HCT116 (cell line): ENCODE data around the gene HSP90AB1. TPM values are rescaled to one million over a fixed set of nuclear protein-coding genes. Genes with fewer than 3 reads are reported as not detected.
"Not testable (repeated sequence)": the region's sequence is repeated elsewhere in the genome, so short reads cannot be mapped to it uniquely, and the experiment has no call there.

Experiments
- ATAC-seq: fragments of 200-7000 bp; cut with Tn5 transposase; 2 replicates; pipeline ENCODE4 v1.9.1; 2020; ENCODE audit warnings: mild to moderate bottlenecking, moderate library complexity
- BruUV-seq: library from RNA; stranded (reverse); fragments of 400-500 nt; replicated peaks from 2 replicates; lab custom pipeline; 2021; lab: Mats Ljungman, UMichigan
- CTCF ChIA-PET: fragments of 300-600 bp; sonication (Branson Sonifier 250); formaldehyde crosslinking; loops from one replicate; lab custom pipeline; 2021; ENCODE audit warnings: antibody characterized with exemption; lab: Charles Lee
- POLR2A ChIA-PET: fragments of 300-600, 350-600 bp; sonication (Branson Sonifier 250); formaldehyde crosslinking; loops from one replicate; lab custom pipeline; 2021; ENCODE audit warnings: antibody characterized with exemption; lab: Charles Lee
- RAD21 ChIA-PET, 2 experiments: fragments of 300-600 bp; sonication (Branson Sonifier 250); formaldehyde crosslinking; loops; one replicate each; lab custom pipeline; 2023; ENCODE audit warnings: low total read pairs in 2 of 2; ENCODE audit not compliant: uncharacterized antibody in 2 of 2, unreplicated experiment in 2 of 2, low non-redundant PET in 1 of 2; lab: Charles Lee
- DNase-seq: peaks from one replicate; pipeline ENCODE4 v3.0.0-alpha.2; 2010; ENCODE audit warnings: low read depth, low spot score
- H2AFZ ChIP-seq: fragments of 200-600 bp; shearing (Covaris generic), sonication (generic); 2 replicates; pipeline ENCODE4 v1.6.1; 2017; ENCODE audit warnings: low read depth, mixed run types, mixed read lengths, antibody characterized with exemption, low read length; ENCODE audit not compliant: poor library complexity, severe bottlenecking
- H3K27ac ChIP-seq: 2 replicates; pipeline ENCODE4 v1.5.1; 2012; ENCODE audit warnings: low read depth, low read length
- H3K27me3 ChIP-seq: fragments of 200-600 bp; sonication (generic); 2 replicates; pipeline ENCODE4 v1.6.1; 2016; ENCODE audit warnings: mixed run types, low read length, mixed read lengths; ENCODE audit not compliant: insufficient read depth
- H3K36me3 ChIP-seq, 2 experiments: fragments of 200-500 bp in 1 of 2; fragments of 200-600 bp in 1 of 2; sonication (Bioruptor generic) in 1 of 2; sonication (generic) in 1 of 2; 2 replicates each; pipeline versions ENCODE4 v1.5.1 to v1.6.1; 2014 to 2016; ENCODE audit warnings: low read length in 2 of 2, inconsistent platforms in 1 of 2, mixed read lengths in 1 of 2, mixed run types in 1 of 2; ENCODE audit not compliant: insufficient read depth in 2 of 2, control insufficient read depth in 1 of 2
- H3K4me1 ChIP-seq, 2 experiments: fragments of 200-600 bp in 1 of 2; sonication (generic) in 1 of 2; 2 replicates each; pipeline versions ENCODE4 v1.5.1 to v1.6.1; 2012 to 2017; ENCODE audit warnings: low read length in 2 of 2, inconsistent platforms in 1 of 2, mild to moderate bottlenecking in 1 of 2, mixed read lengths in 1 of 2, mixed run types in 1 of 2, moderate library complexity in 1 of 2; ENCODE audit not compliant: insufficient read depth in 2 of 2, control insufficient read depth in 1 of 2
- H3K4me2 ChIP-seq: fragments of 200-600 bp; sonication (generic); 2 replicates; pipeline ENCODE4 v1.6.1; 2017; ENCODE audit warnings: mixed run types, low read length, mixed read lengths
- H3K4me3 ChIP-seq, 2 experiments: fragments of 200-600 bp in 1 of 2; sonication (generic) in 1 of 2; replicated peaks in 1 of 2; 2 replicates each; pipeline ENCODE4 v1.5.1; 2011 to 2016; ENCODE audit warnings: low read length in 2 of 2, control low read depth in 1 of 2, low read depth in 1 of 2, mild to moderate bottlenecking in 1 of 2, mixed read lengths in 1 of 2, mixed run types in 1 of 2
- H3K79me2 ChIP-seq: fragments of 200-600 bp; sonication (generic); 2 replicates; pipeline ENCODE4 v1.6.1; 2017; ENCODE audit warnings: mild to moderate bottlenecking, mixed run types, low read length, moderate library complexity, mixed read lengths; ENCODE audit not compliant: insufficient read depth
- H3K9ac ChIP-seq: fragments of 200-600 bp; sonication (generic); 2 replicates; pipeline ENCODE4 v1.6.1; 2016; ENCODE audit warnings: low read length, mixed read lengths
- H3K9me2 ChIP-seq: fragments of 200-600 bp; sonication (generic), shearing (Covaris generic); 2 replicates; pipeline ENCODE4 v1.6.1; 2017; ENCODE audit warnings: mixed run types, mild to moderate bottlenecking, moderate library complexity; ENCODE audit not compliant: insufficient read depth
- H3K9me3 ChIP-seq, 2 experiments: fragments of 200-500 bp in 1 of 2; fragments of 200-600 bp in 1 of 2; sonication (Bioruptor generic) in 1 of 2; sonication (generic) in 1 of 2; 2 replicates each; pipeline ENCODE4 v1.6.1; 2014 to 2017; ENCODE audit warnings: low read length in 2 of 2, mixed read lengths in 2 of 2, inconsistent platforms in 1 of 2, low read depth in 1 of 2, mild to moderate bottlenecking in 1 of 2, mixed run types in 1 of 2, moderate library complexity in 1 of 2; ENCODE audit not compliant: control insufficient read depth in 1 of 2, insufficient read depth in 1 of 2
- H4K20me1 ChIP-seq: fragments of 200-600 bp; sonication (generic), shearing (Covaris generic); 2 replicates; pipeline ENCODE4 v1.6.1; 2017; ENCODE audit warnings: mixed run types, mild to moderate bottlenecking, moderate library complexity; ENCODE audit not compliant: insufficient read depth
- ATF3 ChIP-seq: IDR thresholded peaks from 2 replicates; pipeline ENCODE4 v1.6.1; 2012
- CEBPB ChIP-seq: IDR thresholded peaks from 2 replicates; pipeline ENCODE4 v1.6.1; 2012; ENCODE audit warnings: low read depth
- EGR1 ChIP-seq: IDR thresholded peaks from 2 replicates; pipeline ENCODE4 v1.6.1; 2012; ENCODE audit warnings: low read depth
- EZH2 ChIP-seq: fragments of 200-600 bp; sonication (generic); IDR thresholded peaks from 2 replicates; pipeline ENCODE4 v1.6.1; 2017; ENCODE audit warnings: antibody characterized with exemption, mixed run types
- EZH2phosphoT487 ChIP-seq: fragments of 200-600 bp; IDR thresholded peaks from 2 replicates; pipeline ENCODE4 v1.6.1; 2018; ENCODE audit warnings: antibody characterized with exemption, borderline replicate concordance
- FOSL1 ChIP-seq: IDR thresholded peaks from 2 replicates; pipeline ENCODE4 v1.6.1; 2012; ENCODE audit warnings: low read depth
- JUND ChIP-seq: IDR thresholded peaks from 2 replicates; pipeline ENCODE4 v1.6.1; 2012
- MAX ChIP-seq: IDR thresholded peaks from 2 replicates; pipeline ENCODE4 v1.6.1; 2012
- POLR2A ChIP-seq: IDR thresholded peaks from 2 replicates; pipeline ENCODE4 v1.7.0; 2011; ENCODE audit warnings: borderline replicate concordance; ENCODE audit not compliant: insufficient read depth, insufficient read length; ENCODE audit errors: extremely low read depth
- POLR2AphosphoS5 ChIP-seq: IDR thresholded peaks from 2 replicates; pipeline ENCODE4 v1.6.1; 2011; ENCODE audit warnings: mild to moderate bottlenecking, low read depth, low read length, moderate library complexity
- RAD21 ChIP-seq: IDR thresholded peaks from 2 replicates; pipeline ENCODE4 v1.6.1; 2012; ENCODE audit warnings: low read depth, mild to moderate bottlenecking
- SIN3A ChIP-seq: IDR thresholded peaks from 2 replicates; pipeline ENCODE4 v1.6.1; 2012; ENCODE audit warnings: low read depth
- TCF7L2 ChIP-seq: IDR thresholded peaks from 2 replicates; pipeline ENCODE4 v1.7.0; 2011; ENCODE audit warnings: borderline replicate concordance, inconsistent platforms; ENCODE audit not compliant: insufficient read depth, insufficient read length; ENCODE audit errors: extremely low read depth
- YY1 ChIP-seq: IDR thresholded peaks from 2 replicates; pipeline ENCODE4 v1.6.1; 2011; ENCODE audit warnings: low read length, low read depth, moderate library complexity, mild to moderate bottlenecking; ENCODE audit not compliant: insufficient replicate concordance; ENCODE audit errors: extremely low read depth
- ZBTB33 ChIP-seq: IDR thresholded peaks from 2 replicates; pipeline ENCODE4 v1.6.1; 2011; ENCODE audit warnings: mild to moderate bottlenecking, low read length, moderate library complexity; ENCODE audit not compliant: insufficient replicate concordance; ENCODE audit errors: extremely low read depth
- ZFX ChIP-seq: fragments of 450-650 bp; IDR thresholded peaks from 2 replicates; pipeline ENCODE4 v1.6.1; 2017
- intact Hi-C: fragments of 100-400 bp; cut with micrococcal nuclease; formaldehyde crosslinking; loops from 2 replicates; pipeline ENCODE4 v1.10.0; 2022
- total RNA-seq: library from RNA; stranded (reverse); gene quantifications from one replicate; pipeline ENCODE4 v1.2.1, GENCODE V29; 2021; ENCODE audit not compliant: unreplicated experiment

HSP90AB1 gene
- total RNA-seq, 1 experiment from 2014 or later, result 2,554 TPM

GRCh38 chr6:44230034-44230675 is 16.7 kb upstream of the HSP90AB1 start:
- no peak for DNase-seq
- H3K9me2 ChIP-seq, result no peaks in the 10 kb centered on the region
- no TSS peak for BruUV-seq
- intact Hi-C loops, result no loop called here
- TF ChIP-seq MAX (no peak), SIN3A (no peak), EZH2phosphoT487 (no peak), CEBPB (no peak), RAD21 (no peak), ZBTB33 (no peak), JUND (no peak), FOSL1 (no peak), POLR2AphosphoS5 (no peak), TCF7L2 (no peak), YY1 (no peak), EZH2 (no peak), EGR1 (no peak), POLR2A (no peak), ATF3 (no peak), ZFX (no peak)
- TF ChIP-seq, all 23 proteins: peak for 0
- ATAC-seq, result no peak
- peaks cover 4% of the 10 kb centered on the region; the same call in 1 of the 2 replicates for H4K20me1 ChIP-seq
- no peaks in the 10 kb centered on the region for H3K27me3 ChIP-seq
- ChIA-PET RAD21 (no interaction called here), CTCF (interaction anchor here (1.3 kb wide), 1 partner anchor 9 kb away, joined by 5 read pairs; no protein-coding TSS in a partner anchor), POLR2A (interaction anchor here (0.8 kb wide), 1 partner anchor 16 kb away, joined by 5 read pairs; the partner anchor contains the start of gene HSP90AB1)
- no peak overlapping the region for H3K4me2 ChIP-seq
- H3K27ac ChIP-seq, result no peak overlapping the region
- no peak overlapping the region for H2AFZ ChIP-seq
- H3K9me3 ChIP-seq, result no peaks in the 10 kb centered on the region
- peaks cover 19 to 58% of the 10 kb centered on the region in 2 experiments; a peak in 3 of 4 replicates for H3K36me3 ChIP-seq
- peaks cover 39% of the 10 kb centered on the region for H3K79me2 ChIP-seq
- H3K9ac ChIP-seq, result no peak overlapping the region
- peaks cover 20 to 31% of the 10 kb centered on the region in 2 experiments; a peak in 3 of 4 replicates for H3K4me1 ChIP-seq
- no peak overlapping the region for H3K4me3 ChIP-seq

GRCh38 chr6:44231426-44231825 is 15.5 kb upstream of the HSP90AB1 start:
- BruUV-seq, DNase-seq, H3K4me3 ChIP-seq, H3K4me2 ChIP-seq, H3K9ac ChIP-seq, POLR2A ChIA-PET, intact Hi-C loops, CTCF ChIA-PET, H3K27me3 ChIP-seq, H3K9me2 ChIP-seq, H2AFZ ChIP-seq, H3K9me3 ChIP-seq, ATAC-seq, H3K27ac ChIP-seq, H4K20me1 ChIP-seq: not testable (repeated sequence)
- H3K79me2 ChIP-seq, result peaks cover 26% of the 10 kb centered on the region
- peaks cover 19 to 58% of the 10 kb centered on the region in 2 experiments; a peak in 3 of 4 replicates for H3K36me3 ChIP-seq
- peaks cover 19 to 27% of the 10 kb centered on the region in 2 experiments; a peak in 3 of 4 replicates for H3K4me1 ChIP-seq
- RAD21 ChIA-PET, result interaction anchor here in 1 of 2 experiments (0.6 kb wide), 1 partner anchor 52 kb away, joined by 3 read pairs; no protein-coding TSS in a partner anchor
